Right lobe of liver (tissue), 4 donors: ENCODE measurements around the gene ANKRD37.

ENCODE experiments used
- POLR2A ChIP-seq: fragments of 450-650 bp; IDR thresholded peaks from one replicate; pipeline ENCODE4 v1.6.1; 2017; ENCODE audit warnings: antibody characterized with exemption, mild to moderate bottlenecking
- TF ChIP-seq, protein P1 (sequence below), 4 donors: fragments of 200-600 bp in 3 of 4; fragments of 450-650 bp in 1 of 4; IDR thresholded peaks; one replicate each; pipeline versions ENCODE4 v1.5.1 to v1.8.0; 2016 to 2022; ENCODE audit warnings: antibody characterized with exemption in 4 of 4, mild to moderate bottlenecking in 2 of 4
- donor health status: DM: no; HTN: no; CAD: no.
- donor health status: DM: no; HTN: no; CAD: no.
- donor health status: DM: no; HTN: yes; CAD: no.

DNA sequence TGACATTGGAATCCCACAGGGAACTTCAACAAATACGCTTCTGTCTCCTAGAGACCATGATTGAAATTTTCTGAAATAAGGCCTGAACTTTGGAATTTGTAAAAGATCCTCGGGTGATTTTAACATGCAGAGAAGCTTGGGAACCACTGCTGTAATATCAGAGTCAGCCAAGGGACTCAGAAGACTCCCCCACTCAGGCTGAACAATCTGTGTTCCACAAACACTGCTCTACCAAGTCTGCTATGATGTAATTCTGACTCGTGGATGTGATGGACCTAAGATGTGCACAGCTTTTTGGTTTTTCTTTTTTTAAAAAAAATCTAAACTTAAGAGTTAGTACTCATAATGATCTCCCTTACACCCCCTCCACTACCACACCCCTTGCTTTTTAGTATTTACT, 26.9 kb upstream of the ANKRD37 start:
- no peak for TF ChIP-seq POLR2A
- TF ChIP-seq, protein P1, sequence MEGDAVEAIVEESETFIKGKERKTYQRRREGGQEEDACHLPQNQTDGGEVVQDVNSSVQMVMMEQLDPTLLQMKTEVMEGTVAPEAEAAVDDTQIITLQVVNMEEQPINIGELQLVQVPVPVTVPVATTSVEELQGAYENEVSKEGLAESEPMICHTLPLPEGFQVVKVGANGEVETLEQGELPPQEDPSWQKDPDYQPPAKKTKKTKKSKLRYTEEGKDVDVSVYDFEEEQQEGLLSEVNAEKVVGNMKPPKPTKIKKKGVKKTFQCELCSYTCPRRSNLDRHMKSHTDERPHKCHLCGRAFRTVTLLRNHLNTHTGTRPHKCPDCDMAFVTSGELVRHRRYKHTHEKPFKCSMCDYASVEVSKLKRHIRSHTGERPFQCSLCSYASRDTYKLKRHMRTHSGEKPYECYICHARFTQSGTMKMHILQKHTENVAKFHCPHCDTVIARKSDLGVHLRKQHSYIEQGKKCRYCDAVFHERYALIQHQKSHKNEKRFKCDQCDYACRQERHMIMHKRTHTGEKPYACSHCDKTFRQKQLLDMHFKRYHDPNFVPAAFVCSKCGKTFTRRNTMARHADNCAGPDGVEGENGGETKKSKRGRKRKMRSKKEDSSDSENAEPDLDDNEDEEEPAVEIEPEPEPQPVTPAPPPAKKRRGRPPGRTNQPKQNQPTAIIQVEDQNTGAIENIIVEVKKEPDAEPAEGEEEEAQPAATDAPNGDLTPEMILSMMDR (IDR thresholded peaks at IDR 0.05): no peak
